HepG2 (cell line): Measurements from ENCODE around the gene SLC38A3. TPM values are rescaled to one million over a fixed set of nuclear protein-coding genes. Genes with fewer than 3 reads are reported as not detected.

Experiments
- ATAC-seq: fragments of 200-7000 bp; cut with Tn5 transposase; 3 replicates; pipeline ENCODE4 v1.9.1; 2020; ENCODE audit warnings: mild to moderate bottlenecking, moderate library complexity
- BruUV-seq: library from RNA; stranded (reverse); fragments of 400-500 nt; replicated peaks from 2 replicates; lab custom pipeline; 2021; lab: Mats Ljungman, UMichigan
- CTCF ChIA-PET: fragments of 300-600 bp; formaldehyde crosslinking; extraction: SDS; loops from one replicate; lab custom pipeline; 2021; ENCODE audit warnings: low total read pairs, inconsistent platforms, low intra/inter-chr PET ratio; lab: Yijun Ruan, JAX
- POLR2A ChIA-PET: fragments of 350-600 bp; sonication (Branson Sonifier 250); formaldehyde crosslinking; loops from one replicate; lab custom pipeline; 2020; ENCODE audit warnings: antibody characterized with exemption, inconsistent platforms; lab: Yijun Ruan, JAX
- DNase-seq: peaks from one replicate; pipeline ENCODE4 v3.0.0-alpha.2; 2015; ENCODE audit warnings: low spot score
- FAIRE-seq: peaks from 3 replicates; lab custom pipeline; 2011; peaks lifted over from hg19 to GRCh38; lab: Jason Lieb, UNC
- H2AFZ ChIP-seq: one replicate; pipeline ENCODE4 v1.6.1; 2011; ENCODE audit warnings: low read length, inconsistent platforms
- H3K27ac ChIP-seq: fragments of 300-600 bp; 3 replicates; pipeline ENCODE4 v1.8.0; 2011; ENCODE audit warnings: mixed run types, mild to moderate bottlenecking, mixed read lengths, low read length, inconsistent platforms; ENCODE audit not compliant: insufficient read depth; ENCODE audit errors: extremely low read length
- H3K27me3 ChIP-seq, 2 experiments: fragments of 200-600 bp in 1 of 2; 2 replicates in 1 of 2; 3 replicates in 1 of 2; pipeline versions ENCODE4 v1.6.0 to v1.8.0; 2011; ENCODE audit warnings: low read length in 2 of 2, mild to moderate bottlenecking in 2 of 2, moderate library complexity in 2 of 2, inconsistent platforms in 1 of 2; ENCODE audit not compliant: insufficient read depth in 2 of 2, control insufficient read depth in 1 of 2
- H3K36me3 ChIP-seq, 2 experiments: fragments of 200-600 bp in 1 of 2; replicated peaks in 1 of 2; 2 replicates in 1 of 2; 3 replicates in 1 of 2; pipeline versions ENCODE4 v1.5.1 to v1.8.0; 2011; ENCODE audit warnings: low read length in 2 of 2, inconsistent platforms in 1 of 2; ENCODE audit not compliant: insufficient read depth in 2 of 2, control insufficient read depth in 1 of 2
- H3K4me1 ChIP-seq: 2 replicates; pipeline ENCODE4 v1.5.1; 2012; ENCODE audit warnings: low read length, inconsistent platforms; ENCODE audit not compliant: insufficient read depth
- H3K4me2 ChIP-seq: 2 replicates; pipeline ENCODE4 v1.6.0; 2011; ENCODE audit warnings: low read depth, low read length, inconsistent platforms
- H3K4me3 ChIP-seq, 3 experiments: fragments of 200-600 bp in 1 of 3; sonication (generic), shearing (Covaris generic) in 1 of 3; replicated peaks in 1 of 3; 2 replicates each; pipeline ENCODE4 v1.5.1; 2011 to 2016; ENCODE audit warnings: low read length in 3 of 3, inconsistent platforms in 2 of 3, low read depth in 2 of 3, mild to moderate bottlenecking in 2 of 3, control low read depth in 1 of 3, mixed read lengths in 1 of 3; ENCODE audit not compliant: insufficient read depth in 1 of 3
- H3K79me2 ChIP-seq: one replicate; pipeline ENCODE4 v1.6.1; 2011; ENCODE audit warnings: low read length, inconsistent platforms; ENCODE audit not compliant: insufficient read depth
- H3K9ac ChIP-seq: 2 replicates; pipeline ENCODE4 v1.6.0; 2011; ENCODE audit warnings: mild to moderate bottlenecking, low read depth, low read length, inconsistent platforms; ENCODE audit not compliant: insufficient read depth
- H3K9me3 ChIP-seq: 2 replicates; pipeline ENCODE4 v1.5.1; 2012; ENCODE audit warnings: mild to moderate bottlenecking, low read length
- H4K20me1 ChIP-seq: 2 replicates; pipeline ENCODE4 v1.6.0; 2011; ENCODE audit warnings: inconsistent platforms, mild to moderate bottlenecking, low read length, moderate library complexity; ENCODE audit not compliant: insufficient read depth
- CC2D1A ChIP-seq: sonication (generic); formaldehyde crosslinking; IDR thresholded peaks from 2 replicates; pipeline ENCODE4 v1.8.1; 2023; ENCODE audit warnings: mild to moderate bottlenecking, missing genetic modification reagents
- ETV5 ChIP-seq: IDR thresholded peaks from 2 replicates; pipeline ENCODE4 v1.6.1; 2018; ENCODE audit warnings: missing biosample characterization, missing genetic modification reagents, inconsistent platforms, borderline replicate concordance
- FOXP1 ChIP-seq, 2 experiments: fragments of 450-650 bp in 1 of 2; IDR thresholded peaks; 2 replicates each; pipeline ENCODE4 v1.6.1; 2017 to 2018; ENCODE audit warnings: antibody characterized with exemption in 1 of 2
- GPN1 ChIP-seq: sonication (generic); formaldehyde crosslinking; IDR thresholded peaks from 2 replicates; pipeline ENCODE4 v1.5.1; 2020; ENCODE audit warnings: missing genetic modification reagents, borderline replicate concordance
- HDAC2 ChIP-seq: sonication (generic); formaldehyde crosslinking; IDR thresholded peaks from 2 replicates; pipeline ENCODE4 v1.4.0; 2020; ENCODE audit warnings: missing genetic modification reagents
- HNF4G ChIP-seq, 2 experiments: sonication (generic) in 1 of 2; formaldehyde crosslinking in 1 of 2; IDR thresholded peaks; 2 replicates each; pipeline versions ENCODE4 v1.4.0 to v1.6.1; 2011 to 2020; ENCODE audit warnings: borderline replicate concordance in 2 of 2, low read depth in 2 of 2, mild to moderate bottlenecking in 2 of 2, low read length in 1 of 2, missing genetic modification reagents in 1 of 2, moderate library complexity in 1 of 2
- MTA1 ChIP-seq: sonication (generic); formaldehyde crosslinking; IDR thresholded peaks from 2 replicates; pipeline ENCODE4 v1.4.0; 2020; ENCODE audit warnings: missing genetic modification reagents, mild to moderate bottlenecking, borderline replicate concordance
- RARA ChIP-seq: IDR thresholded peaks from 2 replicates; pipeline ENCODE4 v1.6.1; 2016; ENCODE audit warnings: missing genetic modification reagents, missing compliant biosample characterization
- SOX13 ChIP-seq, 3 experiments: fragments of 450-650 bp in 1 of 3; sonication (generic) in 1 of 3; formaldehyde crosslinking in 1 of 3; IDR thresholded peaks in 2 of 3; conservative IDR thresholded peaks in 1 of 3; 2 replicates each; pipeline versions ENCODE4 v1.5.0 to v1.6.1; 2016 to 2020; ENCODE audit warnings: antibody characterized with exemption in 1 of 3, mild to moderate bottlenecking in 1 of 3, missing compliant biosample characterization in 1 of 3, missing genetic modification reagents in 1 of 3, moderate library complexity in 1 of 3
- TCF7 ChIP-seq: sonication (generic); IDR thresholded peaks from 2 replicates; pipeline ENCODE4 v1.6.1; 2016; ENCODE audit warnings: antibody characterized with exemption, low read depth
- ZBTB34 ChIP-seq: sonication (generic); formaldehyde crosslinking; IDR thresholded peaks from 2 replicates; pipeline ENCODE4 v1.8.0; 2022; ENCODE audit warnings: mild to moderate bottlenecking, missing genetic modification reagents
- ZBTB38 ChIP-seq: sonication (generic); formaldehyde crosslinking; IDR thresholded peaks from 2 replicates; pipeline ENCODE4 v1.5.1; 2020; ENCODE audit warnings: mild to moderate bottlenecking, missing genetic modification reagents
- ZBTB7A ChIP-seq: sonication (generic); formaldehyde crosslinking; IDR thresholded peaks from 2 replicates; pipeline ENCODE4 v1.8.0; 2022; ENCODE audit warnings: mild to moderate bottlenecking, missing genetic modification reagents
- ZNF367 ChIP-seq: sonication (generic); formaldehyde crosslinking; IDR thresholded peaks from 2 replicates; pipeline ENCODE4 v1.4.0; 2020; ENCODE audit warnings: missing genetic modification reagents, borderline replicate concordance
- ZNF746 ChIP-seq: sonication (generic); formaldehyde crosslinking; IDR thresholded peaks from 2 replicates; pipeline ENCODE4 v1.8.0; 2022; ENCODE audit warnings: mild to moderate bottlenecking, missing genetic modification reagents
- WGBS: methylation state at CpG from one replicate; pipeline ENCODE4 v1.1.6; 2017; ENCODE audit warnings: low lambda C conversion rate; 5-methylcytosine and 5-hydroxymethylcytosine counted together
- in situ Hi-C: cut with HindIII; loops from 2 replicates; pipeline ENCODE4 v1.10.0; 2017; ENCODE audit warnings: low pct_unique_long_range_greater_than_20kb; ENCODE audit not compliant: extremely low pct_ligation_motif_present
- intact Hi-C: fragments of 100-400 bp; cut with micrococcal nuclease; formaldehyde crosslinking; loops from one replicate; pipeline ENCODE4 v1.10.0; 2022; ENCODE audit not compliant: unreplicated experiment
- polyA plus RNA-seq, 8 experiments: library from polyadenylated mRNA; depleted of rRNA in 3 of 8; stranded (reverse) in 7 of 8; unstranded in 1 of 8; fragments of >200 nt; fragmentation: Illumina TruSeq in 4 of 8; extraction: Trizol in 4 of 8; gene quantifications; 2 replicates each; pipeline versions ENCODE4 v1.2.1 to v1.2.3, GENCODE V29; 2011 to 2016; ENCODE audit warnings: low read depth in 4 of 8, missing spikeins in 1 of 8, mixed read lengths in 1 of 8; ENCODE audit not compliant: insufficient read depth in 1 of 8
- total RNA-seq, 5 experiments: library from RNA; depleted of rRNA; stranded (reverse); fragments of >200 nt; fragmentation: Illumina TruSeq; extraction: Trizol; gene quantifications; 2 replicates each; pipeline ENCODE4 v1.2.3, GENCODE V29; 2016; ENCODE audit warnings: low read depth in 1 of 5
- TF ChIP-seq, protein P1 (sequence below): sonication (generic); formaldehyde crosslinking; IDR thresholded peaks from 2 replicates; pipeline ENCODE4 v1.8.1; 2023; ENCODE audit warnings: mild to moderate bottlenecking, moderate library complexity, missing genetic modification reagents
- TF ChIP-seq, protein P2 (sequence below): IDR thresholded peaks from 2 replicates; pipeline ENCODE4 v1.6.1; 2016; ENCODE audit warnings: low read depth, borderline replicate concordance

Gene SLC38A3
- total and polyA plus RNA-seq, 2 of the 13 experiments (the other 11 are each of a cell fraction or from before 2014, with no cell fraction given): 29.8 to 164 TPM

DNA sequence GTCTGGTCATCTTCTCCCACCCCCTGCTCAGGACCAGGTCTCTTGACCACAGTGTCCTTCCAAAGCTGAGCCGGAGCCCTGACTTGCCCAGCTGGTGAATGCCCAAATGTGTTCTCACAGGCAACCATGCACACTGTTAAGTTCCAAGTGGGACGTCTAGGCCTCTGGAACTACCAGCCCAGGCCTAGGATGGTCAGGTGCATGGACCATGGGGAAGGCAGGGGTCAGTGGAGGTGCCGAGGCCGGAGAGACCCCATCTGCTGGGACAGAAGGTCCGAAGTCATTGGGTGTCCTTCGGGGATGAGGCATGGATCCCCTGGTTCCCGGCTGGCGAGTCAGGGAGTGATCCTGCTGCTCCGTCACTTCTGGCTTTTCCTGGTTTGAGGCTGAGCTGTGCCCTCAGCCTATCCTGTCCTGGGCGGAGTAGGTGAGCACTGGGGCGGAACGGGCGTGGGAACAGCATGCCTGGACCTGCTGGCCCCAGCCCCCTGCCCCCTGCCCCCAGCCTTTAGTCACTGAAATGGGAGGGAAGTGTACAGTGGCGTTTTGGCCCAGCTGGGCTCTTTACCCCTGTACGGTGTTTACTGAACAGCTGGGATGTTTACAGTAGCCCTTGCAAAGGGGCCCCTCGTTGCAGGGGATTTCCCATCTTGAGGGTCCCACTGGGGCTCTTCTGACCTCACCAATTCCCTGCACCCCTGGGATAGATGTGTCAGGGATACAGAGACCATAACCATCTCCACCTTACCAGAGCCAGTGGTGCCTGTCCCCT is 37.8 kb upstream of the SLC38A3 start:
- Histone ChIP-seq H3K36me3 (no peaks in the 10 kb centered on the region), H3K79me2 (peaks cover 5% of the 10 kb centered on the region), H3K4me1 (peaks cover 99% of the 10 kb centered on the region), H3K27ac (peak overlapping the region; percentile 68), H2AFZ (no peak overlapping the region), H3K4me3 (peak overlapping the region in 1 of 3 experiments; percentile 60; a peak in 2 of 6 replicates), H4K20me1 (no peaks in the 10 kb centered on the region), H3K27me3 (no peaks in the 10 kb centered on the region), H3K9me3 (no peaks in the 10 kb centered on the region), H3K4me2 (peak overlapping the region; percentile 68), H3K9ac (peak overlapping the region; percentile 55)
- FAIRE-seq: peak; percentile 79
- ATAC-seq: peak; percentile 52
- peak; percentile 68 for DNase-seq
- intact Hi-C loops (no loop called here), in situ Hi-C loops (no loop called here)
- WGBS: 5% methylated on average over 4 of the region's 16 CpGs
- TSS peak; percentile 79 for BruUV-seq
- ChIA-PET POLR2A (interaction anchor here (0.8 to 2.8 kb wide), 12 partner anchors 10 to 227 kb away, joined by 3 to 23 read pairs (median 4); partner anchors contain the start of gene RBM6), CTCF (no interaction called here)
- no peak for TF ChIP-seq CC2D1A (CRISPR knock-in tag)
- TF ChIP-seq, protein P1, sequence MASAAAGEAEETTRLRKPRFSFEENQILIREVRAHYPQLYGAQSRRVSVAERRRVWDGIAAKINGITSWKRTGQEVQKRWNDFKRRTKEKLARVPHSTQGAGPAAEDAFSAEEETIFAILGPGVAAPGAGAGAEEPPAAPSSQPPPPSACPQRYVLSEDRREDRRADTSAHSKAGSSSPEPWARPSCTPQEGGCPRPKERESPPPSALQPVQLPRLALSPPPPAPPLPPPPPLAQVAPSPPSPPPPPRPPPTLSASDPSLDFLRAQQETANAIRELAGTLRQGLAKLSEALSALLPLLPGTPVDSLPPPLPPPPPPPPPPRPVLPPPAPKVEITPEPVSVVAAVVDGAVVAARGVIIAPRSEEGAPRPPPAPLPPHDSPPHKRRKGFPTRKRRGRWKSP (CRISPR knock-in tag): peak; percentile 20; the same call in 1 of the 2 replicates
- TF ChIP-seq, protein P2, sequence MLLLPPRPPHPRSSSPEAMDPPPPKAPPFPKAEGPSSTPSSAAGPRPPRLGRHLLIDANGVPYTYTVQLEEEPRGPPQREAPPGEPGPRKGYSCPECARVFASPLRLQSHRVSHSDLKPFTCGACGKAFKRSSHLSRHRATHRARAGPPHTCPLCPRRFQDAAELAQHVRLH (CRISPR knock-in tag): no peak
- TF ChIP-seq TCF7: peak; percentile 59; the same call in 1 of the 2 replicates
- TF ChIP-seq HNF4G (IDR thresholded peaks at IDR 0.05; ENCODE audit: borderline replicate concordance, low read depth, low read length): 0 out of 2 replicates have a peak, but pooled peaks have one; percentile 15
- TF ChIP-seq HNF4G (CRISPR knock-in tag; IDR thresholded peaks at IDR 0.05; ENCODE audit: borderline replicate concordance, low read depth): no peak
- TF ChIP-seq ETV5 (CRISPR knock-in tag): peak; percentile 19; the same call in 1 of the 2 replicates
- 0 out of 2 replicates have a peak, but pooled peaks have one; percentile 48 for TF ChIP-seq ZNF746
- peak; percentile 63; the same call in 1 of the 2 replicates for TF ChIP-seq FOXP1 (IDR thresholded peaks at IDR 0.05)
- peak; percentile 90 for TF ChIP-seq FOXP1 (CRISPR knock-in tag; IDR thresholded peaks at IDR 0.05)
- no peak for TF ChIP-seq ZNF367
- peak; percentile 65; the same call in 1 of the 2 replicates for TF ChIP-seq HDAC2 (CRISPR knock-in tag)
- peak; percentile 64 for TF ChIP-seq RARA
- 0 out of 2 replicates have a peak, but pooled peaks have one; percentile 23 for TF ChIP-seq MTA1 (CRISPR knock-in tag)
- TF ChIP-seq ZBTB38: no peak
- no peak for TF ChIP-seq GPN1 (CRISPR knock-in tag)
- TF ChIP-seq SOX13 (IDR thresholded peaks at IDR 0.05): no peak
- TF ChIP-seq SOX13 (CRISPR knock-in tag; conservative IDR thresholded peaks at IDR 0.05 in 1 of 2, IDR thresholded peaks at IDR 0.05 in 1 of 2): peak in 1 of 2 experiments; percentile 41; a peak in 1 of 4 replicates
- TF ChIP-seq ZBTB34 (CRISPR knock-in tag): peak; percentile 77; the same call in 1 of the 2 replicates
- peak; percentile 77; the same call in 1 of the 2 replicates for TF ChIP-seq ZBTB7A (CRISPR knock-in tag)
